NCI-H2107 treated with DMSO at 0.1 percent for 48 hours (cell line): ENCODE measurements around the gene SPR.

Experiments used
- DNase-seq: peaks from one replicate; lab custom pipeline; 2025; ENCODE audit not compliant: unreplicated experiment; lab: John Stamatoyannopoulos, UW

The SPR gene

GRCh38 chr2:72915320-72915906, 28.2 kb downstream of the SPR start:
- no peak for DNase-seq

- DNase-seq = peak; percentile 12
Observed at GRCh38 chr2:72915907-72916742, 28.9 kb downstream of the SPR start.

- DNase-seq = no peak
Observed at GRCh38 chr2:72916743-72917137, 29.5 kb downstream of the SPR start.

GRCh38 chr2:72917138-72917876, 30.1 kb downstream of the SPR start, which contains the start of gene EMX1:
EMX1 (plus strand) TSS chr2:72917519; CDS start chr2:72917853, 334 bp downstream.
- peak; percentile 24 for DNase-seq

- no peak for DNase-seq
Observed at GRCh38 chr2:72917877-72918553, 30.8 kb downstream of the SPR start.

GRCh38 chr2:72919414-72920317, 32.5 kb downstream of the SPR start:
- DNase-seq = no peak

- DNase-seq = no peak
Observed at GRCh38 chr2:72920318-72921087, 33.3 kb downstream of the SPR start.

GRCh38 chr2:72921088-72921851, 34.1 kb downstream of the SPR start:
- DNase-seq = no peak

- DNase-seq = no peak
Observed at GRCh38 chr2:72921853-72922252, 34.6 kb downstream of the SPR start.

- DNase-seq = no peak
Observed at GRCh38 chr2:72923833-72924352, 36.7 kb downstream of the SPR start.

- no peak for DNase-seq
Observed at GRCh38 chr2:72924353-72925240, 37.4 kb downstream of the SPR start.

- no peak for DNase-seq
Observed at GRCh38 chr2:72925328-72925943, 38.2 kb downstream of the SPR start.

GRCh38 chr2:72926368-72926767, 39.2 kb downstream of the SPR start:
- no peak for DNase-seq

GRCh38 chr2:72926811-72927465, 39.7 kb downstream of the SPR start:
- DNase-seq = no peak

- no peak for DNase-seq
Observed at GRCh38 chr2:72927619-72928550, 40.7 kb downstream of the SPR start.
